H1 (cell line): ENCODE results near the gene SLC35D3.

Source experiments
- CBX8 ChIP-seq: fragments of 300-800, 300-1000 bp; sonication (generic); IDR thresholded peaks from 2 replicates; pipeline ENCODE4 v1.7.1; 2016; ENCODE audit warnings: low read depth, low read length, borderline replicate concordance
- CHD2 ChIP-seq: IDR thresholded peaks from 2 replicates; pipeline ENCODE4 v1.6.1; 2012; ENCODE audit warnings: low read length, improper control_type of control experiment
- CREB1 ChIP-seq: IDR thresholded peaks from 2 replicates; pipeline ENCODE4 v1.6.1; 2012; ENCODE audit warnings: inconsistent platforms
- EP300 ChIP-seq, 2 experiments: IDR thresholded peaks; 1 replicate in 1 of 2; 2 replicates in 1 of 2; pipeline ENCODE4 v1.6.1; 2011 to 2012; ENCODE audit warnings: low read depth in 2 of 2, low read length in 2 of 2, mild to moderate bottlenecking in 2 of 2, borderline replicate concordance in 1 of 2, inconsistent platforms in 1 of 2, moderate library complexity in 1 of 2
- JUND ChIP-seq: IDR thresholded peaks from 2 replicates; pipeline ENCODE4 v1.6.1; 2011; ENCODE audit warnings: mild to moderate bottlenecking, improper control_type of control experiment, low read length
- MAFK ChIP-seq: IDR thresholded peaks from 2 replicates; pipeline ENCODE4 v1.6.1; 2012; ENCODE audit warnings: low read depth, mild to moderate bottlenecking, improper control_type of control experiment, low read length
- POLR2A ChIP-seq, 2 experiments: IDR thresholded peaks; 1 replicate in 1 of 2; 2 replicates in 1 of 2; pipeline ENCODE4 v1.6.1; 2011; ENCODE audit warnings: low read depth in 2 of 2, low read length in 2 of 2, mild to moderate bottlenecking in 2 of 2; ENCODE audit errors: control extremely low read depth in 1 of 2
- RAD21 ChIP-seq, 2 experiments: IDR thresholded peaks in 1 of 2; conservative IDR thresholded peaks in 1 of 2; 2 replicates each; pipeline ENCODE4 v1.6.1; 2011; ENCODE audit warnings: low read depth in 2 of 2, low read length in 2 of 2, improper control_type of control experiment in 1 of 2, inconsistent platforms in 1 of 2, mild to moderate bottlenecking in 1 of 2, moderate library complexity in 1 of 2
- RXRA ChIP-seq: IDR thresholded peaks from 2 replicates; pipeline ENCODE4 v1.6.1; 2011; ENCODE audit warnings: low read depth, mild to moderate bottlenecking, low read length, moderate library complexity; ENCODE audit not compliant: insufficient read depth
- TF ChIP-seq, protein P1 (sequence below), 3 experiments: IDR thresholded peaks; 1 replicate in 2 of 3; 2 replicates in 1 of 3; pipeline versions ENCODE4 v1.5.1 to v1.6.1; 2011; ENCODE audit warnings: low read length in 3 of 3, mild to moderate bottlenecking in 3 of 3, inconsistent platforms in 2 of 3, low read depth in 1 of 3, moderate library complexity in 1 of 3; ENCODE audit not compliant: insufficient read depth in 1 of 3; ENCODE audit errors: control extremely low read depth in 1 of 3
- TF ChIP-seq, protein P2 (sequence below): IDR thresholded peaks from 2 replicates; pipeline ENCODE4 v1.6.1; 2012; ENCODE audit warnings: inconsistent platforms

DNA sequence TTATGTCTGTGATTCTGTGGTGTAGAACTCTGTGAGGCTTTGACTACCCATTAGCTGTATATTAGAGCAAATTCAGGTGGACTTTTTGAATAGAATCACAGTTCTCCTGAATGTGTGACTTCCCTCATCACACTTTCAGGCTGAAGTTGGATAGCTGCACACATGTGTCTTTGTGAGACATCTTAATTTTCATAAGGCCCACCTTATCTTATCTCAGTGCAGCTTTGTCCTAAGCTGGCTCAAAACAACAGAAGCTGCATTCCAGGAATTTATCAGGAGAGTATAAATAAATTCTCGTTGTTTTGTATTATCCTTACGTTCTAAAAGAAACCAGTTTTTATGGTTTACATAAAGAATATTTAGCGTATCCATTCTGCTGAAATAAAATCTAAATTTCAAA lies 26.2 kb upstream of the SLC35D3 start:
- no peak for TF ChIP-seq CBX8
- TF ChIP-seq, protein P1, sequence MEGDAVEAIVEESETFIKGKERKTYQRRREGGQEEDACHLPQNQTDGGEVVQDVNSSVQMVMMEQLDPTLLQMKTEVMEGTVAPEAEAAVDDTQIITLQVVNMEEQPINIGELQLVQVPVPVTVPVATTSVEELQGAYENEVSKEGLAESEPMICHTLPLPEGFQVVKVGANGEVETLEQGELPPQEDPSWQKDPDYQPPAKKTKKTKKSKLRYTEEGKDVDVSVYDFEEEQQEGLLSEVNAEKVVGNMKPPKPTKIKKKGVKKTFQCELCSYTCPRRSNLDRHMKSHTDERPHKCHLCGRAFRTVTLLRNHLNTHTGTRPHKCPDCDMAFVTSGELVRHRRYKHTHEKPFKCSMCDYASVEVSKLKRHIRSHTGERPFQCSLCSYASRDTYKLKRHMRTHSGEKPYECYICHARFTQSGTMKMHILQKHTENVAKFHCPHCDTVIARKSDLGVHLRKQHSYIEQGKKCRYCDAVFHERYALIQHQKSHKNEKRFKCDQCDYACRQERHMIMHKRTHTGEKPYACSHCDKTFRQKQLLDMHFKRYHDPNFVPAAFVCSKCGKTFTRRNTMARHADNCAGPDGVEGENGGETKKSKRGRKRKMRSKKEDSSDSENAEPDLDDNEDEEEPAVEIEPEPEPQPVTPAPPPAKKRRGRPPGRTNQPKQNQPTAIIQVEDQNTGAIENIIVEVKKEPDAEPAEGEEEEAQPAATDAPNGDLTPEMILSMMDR (IDR thresholded peaks at IDR 0.05; ENCODE audit: control extremely low read depth in 1 of 3, insufficient read depth in 1 of 3, low read depth in 1 of 3, low read length in 3 of 3) = no peak
- no peak for TF ChIP-seq EP300 (IDR thresholded peaks at IDR 0.05; ENCODE audit: borderline replicate concordance in 1 of 2, low read depth in 2 of 2, low read length in 2 of 2)
- TF ChIP-seq, protein P2, sequence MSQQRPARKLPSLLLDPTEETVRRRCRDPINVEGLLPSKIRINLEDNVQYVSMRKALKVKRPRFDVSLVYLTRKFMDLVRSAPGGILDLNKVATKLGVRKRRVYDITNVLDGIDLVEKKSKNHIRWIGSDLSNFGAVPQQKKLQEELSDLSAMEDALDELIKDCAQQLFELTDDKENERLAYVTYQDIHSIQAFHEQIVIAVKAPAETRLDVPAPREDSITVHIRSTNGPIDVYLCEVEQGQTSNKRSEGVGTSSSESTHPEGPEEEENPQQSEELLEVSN = no peak
- TF ChIP-seq JUND = no peak
- no peak for TF ChIP-seq CHD2
- no peak for TF ChIP-seq RXRA
- TF ChIP-seq RAD21 (IDR thresholded peaks at IDR 0.05 in 1 of 2, conservative IDR thresholded peaks at IDR 0.05 in 1 of 2; ENCODE audit: low read depth in 2 of 2, low read length in 2 of 2) = no peak
- TF ChIP-seq MAFK = no peak
- TF ChIP-seq CREB1 = no peak
- no peak for TF ChIP-seq POLR2A (IDR thresholded peaks at IDR 0.05; ENCODE audit: control extremely low read depth in 1 of 2, low read depth in 2 of 2, low read length in 2 of 2)
